ENCODE results near the gene SLC41A3. TPM values are rescaled to one million over a fixed set of nuclear protein-coding genes. Genes with fewer than 3 reads are reported as not detected.

SLC41A3 gene
- total RNA-seq, 1 experiment from 2014 or later = 35.5 TPM

DNA sequence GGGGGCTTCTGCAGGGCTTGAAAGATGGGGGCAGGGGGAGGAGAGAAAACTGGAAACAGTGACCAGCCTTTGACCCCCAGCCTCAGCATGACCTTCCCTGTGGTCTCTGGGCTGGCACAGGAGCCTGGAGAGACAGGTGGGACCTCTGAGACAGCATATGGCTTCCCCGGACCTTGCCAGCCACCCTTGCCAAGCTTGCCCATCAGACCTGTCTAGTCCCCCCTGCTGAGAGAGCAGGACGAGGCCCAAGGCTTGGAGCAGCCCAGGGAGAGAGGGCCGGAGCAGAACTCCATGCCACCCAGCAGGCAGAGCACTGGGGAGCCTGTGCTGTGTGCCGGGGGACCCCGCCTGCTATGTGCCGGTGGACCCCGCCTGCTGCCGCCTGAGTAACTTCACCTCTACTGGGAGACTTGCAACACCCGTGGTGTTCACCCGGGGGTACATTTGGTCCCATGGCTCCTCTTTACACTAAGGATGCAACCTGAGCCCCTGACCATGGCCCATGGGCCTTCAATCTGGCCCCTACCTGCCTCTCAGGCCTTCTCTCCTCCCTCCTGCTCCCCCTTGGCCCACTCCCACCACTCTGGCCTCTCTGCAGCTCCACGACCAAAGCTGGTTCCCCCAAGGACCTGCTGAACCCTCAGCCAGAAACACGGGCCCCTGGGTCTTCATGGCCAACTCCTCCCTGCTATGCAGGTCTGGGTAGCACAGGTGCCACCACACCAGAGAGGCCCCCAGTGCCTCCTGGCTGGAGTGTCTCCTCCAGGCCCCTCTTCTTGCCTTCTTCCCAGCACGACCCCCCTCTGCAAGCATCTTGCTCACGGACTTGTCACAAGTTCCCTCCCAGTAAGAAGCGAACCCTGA lies 21.1 kb upstream of the SLC41A3 start:
- Histone ChIP-seq H2BK15ac (ENCODE audit: low read depth, low read length) (no peak overlapping the region), H3T11ph (ENCODE audit: low read length) (no peak overlapping the region), H3K4me2 (ENCODE audit: insufficient read depth, insufficient read length, low read length) (no peak overlapping the region), H4K8ac (replicated peaks; ENCODE audit: insufficient read length, low read depth, low read length) (no peak overlapping the region), H3K23me2 (ENCODE audit: insufficient read length, low read depth, low read length, poor library complexity, severe bottlenecking) (no peaks in the 10 kb centered on the region), H4K5ac (ENCODE audit: insufficient read length, low read depth, low read length) (no peak overlapping the region), H3K9ac (ENCODE audit: extremely low read depth, insufficient read length, low read length) (no peak overlapping the region), H2BK120ac (ENCODE audit: low read depth, low read length, poor library complexity, severe bottlenecking) (no peak overlapping the region), H4K20me1 (ENCODE audit: control insufficient read depth, insufficient read depth, insufficient read length) (no peaks in the 10 kb centered on the region), H3K56ac (ENCODE audit: insufficient read length, low read depth, low read length) (no peak overlapping the region), H2BK12ac (ENCODE audit: insufficient read length, low read depth, low read length) (no peak overlapping the region), H2BK5ac (ENCODE audit: insufficient read length, low read length) (no peak overlapping the region), H3K4ac (ENCODE audit: low read depth, low read length) (no peak overlapping the region), H2BK20ac (ENCODE audit: low read depth, low read length, poor library complexity, severe bottlenecking) (no peak overlapping the region), H3K27me3 (ENCODE audit: insufficient read depth, low read length) (no peaks in the 10 kb centered on the region), H3K79me1 (ENCODE audit: insufficient read depth, low read depth, low read length, poor library complexity, severe bottlenecking) (no peaks in the 10 kb centered on the region), H3K14ac (ENCODE audit: insufficient read depth, low read length) (no peak overlapping the region), H3K27ac (ENCODE audit: insufficient read length, low read depth, low read length) (no peak overlapping the region), H4K91ac (ENCODE audit: insufficient read length, low read depth, low read length) (no peak overlapping the region), H3K9me3 (ENCODE audit: control insufficient read depth, low read depth, low read length) (no peaks in the 10 kb centered on the region), H3K4me1 (ENCODE audit: insufficient read depth, low read length) (no peaks in the 10 kb centered on the region), H3K18ac (ENCODE audit: insufficient read length, low read depth, low read length) (no peak overlapping the region), H3K79me2 (ENCODE audit: insufficient read depth, low read length) (no peaks in the 10 kb centered on the region), H3K23ac (ENCODE audit: insufficient read length, low read depth, low read length) (no peak overlapping the region), H2AFZ (ENCODE audit: low read length) (no peak overlapping the region), H2AK5ac (ENCODE audit: insufficient read length, low read length) (no peak overlapping the region)
- TF ChIP-seq, protein P1, sequence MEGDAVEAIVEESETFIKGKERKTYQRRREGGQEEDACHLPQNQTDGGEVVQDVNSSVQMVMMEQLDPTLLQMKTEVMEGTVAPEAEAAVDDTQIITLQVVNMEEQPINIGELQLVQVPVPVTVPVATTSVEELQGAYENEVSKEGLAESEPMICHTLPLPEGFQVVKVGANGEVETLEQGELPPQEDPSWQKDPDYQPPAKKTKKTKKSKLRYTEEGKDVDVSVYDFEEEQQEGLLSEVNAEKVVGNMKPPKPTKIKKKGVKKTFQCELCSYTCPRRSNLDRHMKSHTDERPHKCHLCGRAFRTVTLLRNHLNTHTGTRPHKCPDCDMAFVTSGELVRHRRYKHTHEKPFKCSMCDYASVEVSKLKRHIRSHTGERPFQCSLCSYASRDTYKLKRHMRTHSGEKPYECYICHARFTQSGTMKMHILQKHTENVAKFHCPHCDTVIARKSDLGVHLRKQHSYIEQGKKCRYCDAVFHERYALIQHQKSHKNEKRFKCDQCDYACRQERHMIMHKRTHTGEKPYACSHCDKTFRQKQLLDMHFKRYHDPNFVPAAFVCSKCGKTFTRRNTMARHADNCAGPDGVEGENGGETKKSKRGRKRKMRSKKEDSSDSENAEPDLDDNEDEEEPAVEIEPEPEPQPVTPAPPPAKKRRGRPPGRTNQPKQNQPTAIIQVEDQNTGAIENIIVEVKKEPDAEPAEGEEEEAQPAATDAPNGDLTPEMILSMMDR (conservative IDR thresholded peaks at IDR 0.05) = no peak
- no peaks in the 10 kb centered on the region; a peak in 1 of 5 replicates for H3K9me3 Mint-ChIP-seq
- no peaks in the 10 kb centered on the region for H3K36me3 Mint-ChIP-seq (ENCODE audit: insufficient read depth in 1 of 3, low read depth in 3 of 3)
- no peak for DNase-seq
- WGBS (ENCODE audit: extremely low coverage, insufficient read length, low lambda C conversion rate) = no CpG with 5 or more reads among the region's 15 CpGs
- no peak overlapping the region for H3K4me3 Mint-ChIP-seq
- H3K27ac Mint-ChIP-seq = peak overlapping the region in 1 of 3 experiments; percentile 22; a peak in 1 of 7 replicates
- 0 out of 4 replicates have a peak, but pooled peaks cover 0 to 3% of the 10 kb centered on the region in 2 experiments for H3K4me1 Mint-ChIP-seq
- H3K27me3 Mint-ChIP-seq (ENCODE audit: low read depth) = no peaks in the 10 kb centered on the region; the same call in 1 of the 2 replicates
